ENCODE measurements around the gene PANX1. TPM values are rescaled to one million over a fixed set of nuclear protein-coding genes. Genes with fewer than 3 reads are reported as not detected.

The PANX1 gene
- total RNA-seq, 2 experiments from 2014 or later: 4.8 to 4.9 TPM

- no peaks in the 10 kb centered on the region for H3K36me3 ChIP-seq (ENCODE audit: insufficient read depth, low read length)
- DNase-seq (no peak), ATAC-seq (ENCODE audit: poor library complexity) (no peak)
- ChIA-PET POLR2A (interaction anchor here (2.0 kb wide), 1 partner anchor 17 kb away, joined by 4 read pairs; the partner anchor contains the start of gene PANX1), CTCF (no interaction called here)
- no peak overlapping the region for H3K4me3 ChIP-seq (ENCODE audit: low read length)
- Mint-ChIP-seq H3K4me3 (no peak overlapping the region), H3K36me3 (ENCODE audit: low read depth) (no peaks in the 10 kb centered on the region), H3K27me3 (peaks cover 31% of the 10 kb centered on the region), H3K4me1 (ENCODE audit: low read depth) (no peaks in the 10 kb centered on the region), H3K27ac (no peak overlapping the region), H3K9me3 (no peaks in the 10 kb centered on the region)
- TF ChIP-seq CTCF (IDR thresholded peaks at IDR 0.05): no peak
- H3K27me3 ChIP-seq (ENCODE audit: control insufficient read depth in 1 of 2, insufficient read depth in 2 of 2, low read length in 2 of 2): no peaks in the 10 kb centered on the region
- intact Hi-C loops (cut with DNase I, micrococcal nuclease): no loop called here
- no peaks in the 10 kb centered on the region for H3K4me1 ChIP-seq (ENCODE audit: insufficient read depth, low read length)
- H3K9me3 ChIP-seq (ENCODE audit: control insufficient read depth in 1 of 2, insufficient read depth in 1 of 2, low read length in 2 of 2): no peaks in the 10 kb centered on the region
- H3K27ac ChIP-seq (ENCODE audit: low read depth in 1 of 2, low read length in 2 of 2): no peak overlapping the region
These were observed 17.0 kb upstream of the PANX1 start for GRCh38 chr11:94111660-94112059.

GRCh38 chr11:94112206-94112953 is 16.3 kb upstream of the PANX1 start:
- Histone ChIP-seq H3K4me3 (ENCODE audit: low read length) (no peak overlapping the region), H3K36me3 (ENCODE audit: insufficient read depth, low read length) (no peaks in the 10 kb centered on the region), H3K9me3 (ENCODE audit: control insufficient read depth in 1 of 2, insufficient read depth in 1 of 2, low read length in 2 of 2) (no peaks in the 10 kb centered on the region), H3K4me1 (ENCODE audit: insufficient read depth, low read length) (no peaks in the 10 kb centered on the region), H3K27ac (ENCODE audit: low read depth in 1 of 2, low read length in 2 of 2) (no peak overlapping the region), H3K27me3 (ENCODE audit: control insufficient read depth in 1 of 2, insufficient read depth in 2 of 2, low read length in 2 of 2) (no peaks in the 10 kb centered on the region)
- no peak overlapping the region for H3K27ac Mint-ChIP-seq
- ChIA-PET POLR2A (interaction anchor here (2.0 kb wide), 1 partner anchor 17 kb away, joined by 4 read pairs; the partner anchor contains the start of gene PANX1), CTCF (no interaction called here)
- H3K27me3 Mint-ChIP-seq: peaks cover 31% of the 10 kb centered on the region
- intact Hi-C loops (cut with DNase I, micrococcal nuclease): no loop called here
- H3K4me1 Mint-ChIP-seq (ENCODE audit: low read depth): no peaks in the 10 kb centered on the region
- ATAC-seq (ENCODE audit: poor library complexity) (no peak), DNase-seq (no peak)
- no peak overlapping the region for H3K4me3 Mint-ChIP-seq
- no peaks in the 10 kb centered on the region for H3K36me3 Mint-ChIP-seq (ENCODE audit: low read depth)
- no peak for TF ChIP-seq CTCF (IDR thresholded peaks at IDR 0.05)
- no peaks in the 10 kb centered on the region for H3K9me3 Mint-ChIP-seq

GRCh38 chr11:94117197-94117574 is 11.5 kb upstream of the PANX1 start:
- CTCF ChIA-PET: no interaction called here
- no peak overlapping the region for H3K27ac Mint-ChIP-seq
- no peaks in the 10 kb centered on the region for H3K4me1 Mint-ChIP-seq (ENCODE audit: low read depth)
- DNase-seq: no peak
- TF ChIP-seq CTCF (IDR thresholded peaks at IDR 0.05): no peak
- Histone ChIP-seq H3K27me3 (ENCODE audit: control insufficient read depth in 1 of 2, insufficient read depth in 2 of 2, low read length in 2 of 2) (no peaks in the 10 kb centered on the region), H3K4me3 (ENCODE audit: low read length) (no peak overlapping the region), H3K9me3 (ENCODE audit: control insufficient read depth in 1 of 2, insufficient read depth in 1 of 2, low read length in 2 of 2) (no peaks in the 10 kb centered on the region), H3K36me3 (ENCODE audit: insufficient read depth, low read length) (no peaks in the 10 kb centered on the region), H3K4me1 (ENCODE audit: insufficient read depth, low read length) (no peaks in the 10 kb centered on the region), H3K27ac (ENCODE audit: low read depth in 1 of 2, low read length in 2 of 2) (no peak overlapping the region)
- no peaks in the 10 kb centered on the region for H3K36me3 Mint-ChIP-seq (ENCODE audit: low read depth)
- peaks cover 25% of the 10 kb centered on the region for H3K27me3 Mint-ChIP-seq
- intact Hi-C loops (cut with DNase I, micrococcal nuclease): no loop called here
- no peak overlapping the region for H3K4me3 Mint-ChIP-seq
- no peaks in the 10 kb centered on the region for H3K9me3 Mint-ChIP-seq
- POLR2A ChIA-PET: no interaction called here
- no peak for ATAC-seq (ENCODE audit: poor library complexity)

Data from CD4-positive, alpha-beta T cell (primary cell).